Glomerular visceral epithelial cell (primary cell): ENCODE results near the gene KDM2A.

ENCODE experiments used
- DNase-seq: peaks from one replicate; pipeline ENCODE4 v3.0.0-alpha.2; 2016; ENCODE audit errors: extremely low spot score

Gene KDM2A

DNA sequence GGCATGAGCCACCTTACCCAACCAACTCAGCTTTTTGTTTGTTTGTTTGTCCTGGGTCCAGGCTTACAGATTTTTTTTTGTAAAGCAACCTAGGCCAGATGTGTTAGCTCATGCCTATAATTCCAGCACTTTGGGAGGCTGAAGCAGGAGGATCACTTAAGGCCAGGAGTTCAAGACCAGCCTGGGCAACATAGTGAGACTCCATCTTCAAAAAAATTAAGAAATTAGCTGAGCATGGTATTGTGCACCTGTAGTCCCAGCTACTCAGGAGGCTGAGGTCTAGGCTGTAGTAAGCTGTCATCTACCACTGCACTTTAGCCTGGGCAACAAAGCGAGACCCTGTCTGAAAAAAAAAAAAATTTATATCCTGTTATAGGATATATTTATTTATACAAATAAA, 118.5 kb downstream of the KDM2A start:
- DNase-seq: no peak

DNA sequence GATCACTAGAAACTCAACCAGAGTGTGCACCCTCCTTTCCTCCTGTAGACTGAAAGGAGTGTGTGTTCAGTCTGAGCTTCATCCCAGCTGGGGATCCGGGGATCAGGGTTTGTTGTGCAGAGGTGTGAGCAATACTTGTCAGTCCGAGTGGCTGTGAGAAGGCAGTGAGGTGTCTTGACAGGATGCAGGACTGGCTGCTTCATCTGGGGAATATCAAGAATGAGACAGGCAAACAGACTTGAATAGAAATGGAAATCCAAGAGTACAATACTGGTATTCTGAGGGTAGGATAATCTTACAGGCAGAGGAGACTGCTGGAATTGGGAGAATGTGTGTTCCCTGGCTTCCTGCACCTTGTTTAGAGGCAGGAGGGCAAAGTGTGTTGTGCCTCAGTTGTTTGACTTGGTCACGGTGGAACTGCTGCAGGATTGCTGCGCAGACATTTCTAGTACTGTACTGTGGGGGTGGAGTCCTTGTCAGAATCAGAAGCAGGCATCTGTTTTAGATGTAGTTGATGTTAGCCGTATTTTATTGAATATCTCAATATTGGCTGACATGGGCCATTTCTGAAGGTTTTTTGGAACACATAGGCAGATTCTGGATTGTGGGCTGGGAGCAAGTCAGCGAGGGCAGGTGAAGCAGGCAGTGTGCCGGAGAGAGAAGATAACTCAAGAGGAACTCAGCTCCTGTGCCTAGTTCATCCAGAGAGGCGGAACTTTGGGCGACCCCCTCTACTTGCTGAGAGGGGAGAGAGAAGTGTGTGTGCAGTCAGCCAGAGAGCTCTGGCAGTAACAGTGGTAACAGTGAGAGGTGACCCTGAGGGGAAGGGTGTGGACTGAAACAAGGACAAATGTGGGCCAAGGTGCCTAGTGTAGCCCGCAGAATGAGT, 120.1 kb downstream of the KDM2A start:
- peak; percentile 30 for DNase-seq

DNA sequence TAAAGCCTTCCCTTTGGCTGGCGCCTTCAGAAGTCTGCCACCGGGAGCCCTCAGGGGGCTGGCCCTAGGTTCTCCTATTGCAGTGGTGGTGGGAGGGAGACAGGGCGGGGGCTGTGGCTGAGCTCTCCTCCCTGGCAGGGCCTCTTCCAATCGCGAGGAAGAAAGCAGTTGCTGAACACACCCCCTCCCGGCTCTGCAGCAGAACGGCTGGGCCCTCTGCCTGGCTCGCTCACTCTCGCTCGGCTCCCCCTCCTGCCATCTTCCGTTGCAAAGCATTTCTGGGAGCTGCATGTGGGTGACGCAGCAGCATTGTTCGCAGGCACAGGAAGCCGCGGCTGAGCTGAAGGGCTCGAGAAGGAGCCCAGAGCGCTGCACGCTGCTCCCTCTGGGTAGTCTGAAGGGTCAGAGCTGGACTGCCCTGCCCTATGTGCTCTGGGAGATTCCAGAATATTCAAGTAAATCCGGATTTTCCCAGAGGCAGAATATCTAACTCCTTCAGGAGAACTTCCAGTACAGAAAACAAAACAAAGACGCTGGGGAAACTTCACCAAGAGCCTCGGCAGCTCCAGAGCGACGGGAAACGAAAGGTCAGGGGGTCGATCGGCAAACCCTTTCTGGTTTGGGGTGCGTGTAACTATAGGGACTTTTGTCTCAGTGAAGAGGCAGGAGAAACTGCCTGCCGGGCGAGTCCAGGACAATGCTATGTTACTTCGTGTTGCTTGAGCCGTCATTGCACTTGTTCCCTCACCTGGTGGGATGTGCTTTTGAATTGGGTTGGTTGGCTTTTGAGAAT, 120.9 kb downstream of the KDM2A start:
- DNase-seq: peak; percentile 98

DNA sequence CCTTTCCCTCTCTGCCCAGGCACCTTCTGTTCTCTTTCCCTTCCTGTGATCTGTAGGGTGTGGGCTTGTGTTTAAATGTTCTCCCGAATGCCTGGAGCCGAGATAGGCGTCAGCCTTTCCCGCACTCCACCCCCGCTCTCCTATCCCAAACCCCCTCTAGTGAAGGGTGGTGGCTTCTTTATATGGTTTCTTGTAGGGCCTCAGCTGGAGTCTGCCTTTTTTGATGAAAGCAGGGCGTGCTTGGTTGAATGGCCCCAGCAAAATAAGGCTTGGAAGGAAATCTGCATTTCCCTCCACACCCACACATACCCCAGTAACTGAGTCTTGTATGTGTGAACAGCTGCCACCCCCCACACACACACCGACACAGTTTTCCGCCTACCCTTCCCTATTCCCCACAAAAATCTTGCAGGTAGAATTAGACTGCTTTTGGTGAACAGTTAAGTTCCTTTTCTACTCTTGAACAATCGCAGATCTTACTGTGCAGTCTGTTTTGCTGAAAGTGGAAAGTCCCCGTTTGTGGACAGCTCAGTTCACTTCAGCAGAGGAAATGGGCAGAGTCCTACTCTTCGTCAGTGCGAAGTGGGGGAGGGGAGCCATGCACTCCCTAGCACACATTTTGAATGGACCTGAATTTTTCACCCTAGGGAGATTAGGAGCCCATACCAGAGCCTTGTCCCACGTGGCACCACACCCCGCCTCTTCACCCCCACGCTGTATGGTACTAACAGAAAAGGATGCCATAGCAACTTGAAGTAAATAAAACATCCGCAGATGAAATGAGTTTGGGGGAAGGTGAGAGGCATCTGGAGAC, 121.7 kb downstream of the KDM2A start:
- peak; percentile 71 for DNase-seq

DNA sequence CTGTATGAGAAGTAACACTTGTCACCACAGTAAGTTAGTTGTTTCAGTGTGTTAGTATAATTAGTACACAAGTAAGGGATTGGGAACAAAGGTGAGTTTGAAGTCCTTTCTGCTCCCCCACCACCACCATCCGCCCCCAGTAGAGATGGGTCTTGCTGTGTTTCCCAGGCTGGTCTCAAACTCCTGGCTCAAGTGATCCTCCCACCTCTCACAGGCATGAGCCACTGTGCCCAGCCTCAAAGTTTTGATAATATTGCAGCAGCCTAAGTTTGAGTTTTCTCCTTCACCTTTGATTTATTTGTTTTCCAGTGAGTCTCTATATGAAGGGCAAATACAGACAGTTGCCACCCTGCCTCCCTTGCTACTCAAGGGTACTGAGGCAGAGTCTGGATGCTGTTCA, 123.5 kb downstream of the KDM2A start:
- no peak for DNase-seq

DNA sequence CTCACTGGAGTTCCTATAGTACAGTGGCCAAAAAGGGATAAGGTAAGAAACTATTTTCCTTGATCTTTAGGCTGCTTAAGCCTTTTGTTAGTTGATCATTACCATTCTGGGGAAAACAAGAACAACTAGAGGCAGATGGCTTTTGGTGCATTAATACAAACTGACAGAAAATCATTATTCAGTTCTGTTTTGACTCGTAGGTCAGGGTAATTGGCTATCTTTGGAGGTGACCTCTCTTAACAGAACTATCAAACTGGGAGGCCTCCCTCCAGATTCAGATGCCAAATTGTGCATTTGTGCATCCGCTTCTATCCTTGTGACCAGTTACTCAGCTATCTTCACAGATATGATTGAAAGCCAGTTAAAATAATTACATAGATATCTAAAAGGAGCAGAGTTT, 124.0 kb downstream of the KDM2A start:
- DNase-seq: no peak

DNA sequence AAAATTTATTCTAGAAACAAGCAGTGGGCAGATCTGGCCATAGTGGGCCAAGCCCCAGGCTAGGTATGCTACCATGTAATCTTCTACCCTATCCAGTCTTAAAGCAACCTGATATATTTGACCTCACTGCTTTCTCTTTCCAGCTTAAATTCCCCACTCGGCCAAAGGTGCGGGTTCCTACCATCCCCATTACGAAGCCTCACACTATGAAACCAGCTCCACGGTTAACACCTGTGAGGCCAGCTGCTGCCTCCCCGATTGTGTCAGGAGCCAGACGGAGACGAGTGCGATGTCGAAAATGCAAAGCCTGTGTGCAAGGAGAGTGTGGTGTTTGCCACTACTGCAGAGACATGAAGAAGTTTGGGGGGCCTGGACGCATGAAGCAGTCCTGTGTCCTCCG, 126.0 kb downstream of the KDM2A start:
- DNase-seq: no peak

DNA sequence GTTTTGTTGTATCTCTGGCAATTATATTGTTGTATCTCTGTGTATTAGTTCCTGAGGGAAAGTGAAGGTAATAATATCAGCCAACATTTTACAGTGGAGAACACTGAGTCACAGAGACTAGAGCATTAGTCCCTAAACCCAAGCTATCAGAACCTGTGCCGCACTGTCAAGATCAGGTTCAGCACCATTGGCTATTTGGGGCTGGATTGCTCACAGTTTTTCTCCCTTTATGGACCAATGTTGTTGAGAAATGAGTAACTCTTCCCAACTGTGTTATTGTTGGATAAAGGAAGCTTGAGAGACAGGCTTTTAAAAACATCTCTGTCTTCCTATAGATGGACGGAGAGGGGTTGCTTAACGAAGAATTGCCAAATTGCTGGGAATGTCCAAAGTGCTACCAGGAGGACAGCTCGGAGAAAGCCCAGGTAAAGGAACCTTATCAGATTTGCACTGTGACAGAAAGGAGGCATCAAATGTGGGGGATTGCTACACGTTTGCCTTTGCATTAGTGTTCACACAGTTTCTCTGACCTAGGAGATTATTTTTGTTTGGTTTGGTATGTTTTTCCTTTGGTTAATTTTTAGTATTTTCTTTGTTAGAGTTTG, 129.0 kb downstream of the KDM2A start:
- DNase-seq: no peak

DNA sequence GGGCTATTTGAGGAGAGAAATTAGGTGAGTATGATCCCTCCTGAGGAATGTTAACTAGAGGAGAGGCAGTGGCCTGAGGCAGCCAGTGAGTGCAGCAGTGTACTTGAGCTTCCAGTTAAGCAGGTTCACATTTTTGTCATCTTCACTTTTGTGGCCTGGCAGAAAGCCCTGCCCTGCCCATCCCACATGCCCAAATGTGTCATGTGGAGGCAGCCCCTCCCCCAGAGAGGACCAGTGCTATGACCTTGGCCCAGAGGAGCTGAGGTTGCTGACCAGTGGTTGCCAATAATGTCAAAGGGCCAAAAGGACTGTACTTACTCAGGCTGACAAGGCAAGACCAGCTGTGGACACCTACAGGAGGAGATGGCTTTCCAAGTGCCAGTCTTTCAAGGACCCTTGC, 129.6 kb downstream of the KDM2A start:
- peak; percentile 48 for DNase-seq

DNA sequence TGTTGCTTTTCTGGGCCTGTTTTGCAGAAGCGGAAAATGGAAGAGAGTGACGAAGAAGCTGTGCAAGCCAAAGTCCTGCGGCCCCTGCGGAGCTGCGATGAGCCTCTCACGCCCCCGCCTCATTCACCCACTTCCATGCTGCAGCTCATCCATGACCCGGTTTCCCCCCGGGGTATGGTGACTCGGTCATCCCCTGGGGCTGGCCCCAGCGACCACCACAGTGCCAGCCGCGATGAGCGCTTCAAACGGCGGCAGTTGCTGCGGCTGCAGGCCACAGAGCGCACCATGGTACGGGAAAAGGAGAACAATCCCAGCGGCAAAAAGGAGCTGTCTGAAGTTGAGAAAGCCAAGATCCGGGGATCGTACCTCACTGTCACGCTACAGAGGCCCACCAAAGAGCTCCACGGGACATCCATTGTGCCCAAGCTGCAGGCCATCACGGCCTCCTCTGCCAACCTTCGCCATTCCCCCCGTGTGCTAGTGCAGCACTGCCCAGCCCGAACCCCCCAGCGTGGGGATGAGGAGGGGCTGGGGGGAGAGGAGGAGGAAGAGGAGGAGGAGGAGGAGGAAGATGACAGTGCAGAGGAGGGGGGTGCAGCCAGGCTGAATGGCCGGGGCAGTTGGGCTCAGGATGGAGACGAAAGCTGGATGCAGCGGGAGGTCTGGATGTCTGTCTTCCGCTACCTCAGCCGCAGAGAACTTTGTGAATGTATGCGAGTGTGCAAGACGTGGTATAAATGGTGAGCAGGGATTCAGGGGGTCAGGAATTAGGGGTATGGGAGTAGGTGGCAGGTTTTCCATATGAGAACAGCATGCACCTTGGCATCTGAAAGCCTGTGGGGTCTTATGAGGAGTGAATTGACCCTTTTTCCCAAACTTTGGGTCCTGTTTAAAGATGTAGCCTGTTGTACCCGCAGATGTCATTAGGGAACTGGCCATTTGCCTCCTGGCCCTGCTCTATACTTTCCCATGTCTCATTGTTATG, 131.3 kb downstream of the KDM2A start:
- DNase-seq: no peak

DNA sequence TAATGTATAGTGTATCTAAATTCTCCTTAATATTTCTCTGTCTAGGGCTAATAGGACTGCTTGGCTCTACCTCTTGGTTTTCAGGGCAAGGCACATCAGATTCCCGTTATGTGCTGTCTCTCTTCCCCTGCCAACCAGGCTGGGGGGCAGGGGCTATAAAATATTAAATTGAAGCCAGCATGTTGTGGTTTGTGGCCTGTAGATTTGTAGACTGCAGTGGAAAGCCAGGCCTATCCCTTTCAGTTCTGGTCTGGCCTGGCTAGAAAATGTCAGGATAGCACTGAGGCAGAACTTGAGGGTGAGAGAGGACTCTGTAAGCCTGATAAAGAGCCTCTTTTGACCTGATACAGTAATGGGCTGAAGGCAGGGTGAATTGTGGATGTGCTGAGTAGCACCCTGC, 132.8 kb downstream of the KDM2A start:
- peak; percentile 44 for DNase-seq

DNA sequence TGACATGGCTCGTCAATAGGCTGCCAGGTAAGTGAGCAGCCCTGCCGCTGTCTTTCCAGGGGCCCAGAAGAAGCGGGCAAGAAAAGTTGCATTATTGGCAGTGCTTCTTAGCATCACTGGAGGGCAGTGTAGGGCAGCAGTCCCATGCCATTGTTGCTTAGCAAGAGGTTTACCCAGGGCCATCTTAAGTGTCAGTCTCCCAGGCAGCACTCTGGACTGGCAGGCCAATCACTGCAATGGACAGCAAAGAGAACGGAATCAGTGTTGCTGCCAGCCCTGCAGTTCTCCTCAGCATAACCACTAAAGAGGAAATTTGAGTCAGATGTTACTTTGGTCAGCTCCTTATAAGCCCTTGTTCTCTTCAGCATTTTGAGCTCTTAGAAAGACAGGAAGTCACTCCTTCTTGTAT, 133.8 kb downstream of the KDM2A start:
- DNase-seq: peak; percentile 30

DNA sequence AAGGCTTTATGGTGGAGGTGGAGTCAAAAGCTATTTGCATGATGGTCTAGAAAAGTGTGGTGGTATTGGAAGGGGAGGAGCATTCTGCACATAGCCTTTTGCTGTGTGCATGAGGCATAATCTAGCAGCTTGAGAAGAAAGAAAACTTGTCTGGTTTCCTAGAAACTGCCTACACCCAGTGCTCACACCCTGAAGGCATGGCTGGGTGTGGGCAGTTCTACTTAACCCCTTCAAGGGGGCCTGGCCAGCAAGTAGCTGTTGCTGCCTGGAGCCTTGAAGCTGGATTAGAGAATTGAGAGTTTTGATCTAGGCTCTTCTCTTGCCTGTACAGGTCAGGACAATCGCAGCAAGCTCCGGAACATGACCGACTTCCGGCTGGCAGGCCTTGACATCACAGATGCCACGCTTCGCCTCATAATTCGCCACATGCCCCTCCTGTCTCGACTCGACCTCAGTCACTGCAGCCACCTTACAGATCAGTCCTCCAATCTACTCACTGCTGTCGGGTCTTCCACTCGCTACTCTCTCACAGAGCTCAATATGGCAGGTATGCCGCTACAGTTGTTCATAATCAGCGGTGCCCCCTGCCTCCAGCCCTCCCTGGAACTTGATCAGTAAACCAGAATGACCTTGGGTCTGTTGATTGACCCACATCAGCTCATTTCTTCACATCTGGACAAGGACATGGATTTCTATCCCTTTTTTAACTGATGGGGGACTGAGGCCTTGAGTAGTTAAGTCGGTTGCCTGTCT, 135.0 kb downstream of the KDM2A start:
- no peak for DNase-seq

DNA sequence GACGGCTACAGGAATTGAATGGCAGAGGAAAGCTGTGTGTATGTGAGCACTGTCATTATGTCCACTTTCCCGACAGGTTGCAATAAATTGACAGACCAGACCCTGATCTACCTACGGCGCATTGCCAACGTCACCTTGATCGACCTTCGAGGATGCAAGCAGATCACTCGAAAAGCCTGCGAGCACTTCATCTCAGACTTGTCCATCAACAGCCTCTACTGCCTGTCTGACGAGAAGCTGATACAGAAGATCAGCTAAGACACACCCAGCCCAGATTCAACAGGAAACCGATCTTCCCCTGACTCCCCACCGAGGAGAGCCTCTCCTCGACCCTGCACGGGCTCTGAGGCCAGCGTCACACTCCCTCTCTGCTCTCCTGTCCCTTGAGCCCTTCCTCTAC, 135.7 kb downstream of the KDM2A start:
- no peak for DNase-seq

DNA sequence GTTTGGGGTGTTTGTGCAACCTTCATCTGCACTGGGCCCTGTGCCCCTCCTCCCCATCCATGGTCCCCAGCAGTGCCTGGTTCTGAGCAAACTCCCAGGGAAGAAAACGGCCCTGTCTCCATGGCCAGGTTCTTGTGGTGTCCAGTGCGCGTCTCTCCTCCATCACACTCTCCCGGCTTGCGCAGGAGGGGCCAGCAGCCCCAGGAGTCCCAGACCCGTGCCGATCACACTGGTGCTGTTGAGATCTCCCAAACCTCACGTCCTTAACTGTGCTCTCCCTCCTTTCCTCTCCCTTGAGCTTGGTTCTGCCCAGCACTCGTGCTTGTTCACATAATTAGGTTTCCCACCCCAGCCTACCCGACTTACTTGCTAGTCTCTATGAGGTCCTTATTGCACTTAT, 136.3 kb downstream of the KDM2A start:
- DNase-seq: no peak

DNA sequence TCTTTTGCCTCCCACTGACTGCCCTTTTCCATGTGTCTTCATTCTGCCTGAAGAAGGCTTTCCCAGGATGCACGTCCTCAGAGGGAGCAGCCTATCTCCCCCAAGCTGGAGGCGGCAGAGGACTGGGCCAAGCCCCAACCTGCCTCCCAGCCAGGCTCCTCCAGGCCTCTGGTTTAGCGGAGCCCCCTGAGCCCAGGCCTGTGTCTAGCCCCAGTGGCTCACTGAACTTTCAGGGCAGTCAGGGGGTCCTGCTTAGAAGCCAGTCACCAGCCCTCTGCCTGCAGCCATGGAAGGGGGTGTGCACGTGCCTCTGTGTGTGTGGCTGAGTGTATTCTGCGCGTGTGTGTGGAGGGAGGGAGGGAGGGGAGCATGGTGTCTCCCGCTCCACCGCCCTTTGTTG, 136.8 kb downstream of the KDM2A start:
- no peak for DNase-seq

DNA sequence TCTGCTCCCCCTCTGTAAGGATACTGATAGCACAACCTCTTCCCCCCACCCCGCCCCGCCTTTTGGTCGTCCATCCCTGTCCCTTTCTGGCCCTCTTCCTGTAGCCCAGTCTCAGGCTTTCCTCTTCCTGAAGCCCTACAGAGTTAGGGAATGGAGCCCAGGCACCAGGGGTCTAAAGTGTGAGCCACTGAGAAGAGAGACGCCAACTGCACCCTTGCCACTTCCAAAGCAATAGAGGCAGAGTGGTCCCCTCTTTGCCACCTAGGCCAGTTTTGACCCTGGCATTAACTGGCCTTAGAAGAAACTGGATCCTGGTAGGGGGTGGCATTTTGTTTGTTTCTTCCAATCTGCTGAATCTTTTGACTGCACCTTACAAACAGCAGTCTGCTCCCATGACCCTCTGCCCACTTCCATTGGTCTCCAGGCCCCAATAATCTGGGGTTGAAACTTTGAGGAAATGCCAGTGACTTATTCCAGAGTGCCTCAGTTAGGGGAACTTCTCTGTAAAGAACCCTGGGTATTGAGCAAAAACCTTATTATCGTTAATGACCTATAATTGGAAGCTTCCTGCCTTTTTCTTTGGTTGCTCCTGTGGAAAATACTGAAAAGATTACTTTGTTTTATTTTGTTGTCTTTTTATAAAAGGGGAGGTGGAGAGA, 137.5 kb downstream of the KDM2A start:
- DNase-seq: no peak

DNA sequence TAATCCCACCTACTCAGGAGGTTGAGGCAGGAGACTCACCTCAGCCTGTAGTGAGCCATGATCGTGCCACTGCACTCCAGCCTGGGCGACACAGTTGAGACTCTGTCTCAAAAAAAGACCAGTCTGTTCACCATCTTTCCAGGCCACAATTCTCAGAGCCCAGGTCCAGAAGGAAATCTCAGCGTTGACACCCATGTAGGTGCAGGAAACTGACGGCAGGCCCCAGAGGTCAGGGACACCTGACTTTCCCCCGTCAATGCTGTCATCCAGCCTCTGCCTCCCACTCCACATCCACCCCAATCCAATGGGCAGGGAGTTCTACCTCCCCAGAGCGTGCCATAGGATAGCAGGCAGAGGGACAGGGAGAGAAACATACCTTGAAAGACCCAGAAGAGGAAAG, 141.3 kb downstream of the KDM2A start:
- DNase-seq: no peak

DNA sequence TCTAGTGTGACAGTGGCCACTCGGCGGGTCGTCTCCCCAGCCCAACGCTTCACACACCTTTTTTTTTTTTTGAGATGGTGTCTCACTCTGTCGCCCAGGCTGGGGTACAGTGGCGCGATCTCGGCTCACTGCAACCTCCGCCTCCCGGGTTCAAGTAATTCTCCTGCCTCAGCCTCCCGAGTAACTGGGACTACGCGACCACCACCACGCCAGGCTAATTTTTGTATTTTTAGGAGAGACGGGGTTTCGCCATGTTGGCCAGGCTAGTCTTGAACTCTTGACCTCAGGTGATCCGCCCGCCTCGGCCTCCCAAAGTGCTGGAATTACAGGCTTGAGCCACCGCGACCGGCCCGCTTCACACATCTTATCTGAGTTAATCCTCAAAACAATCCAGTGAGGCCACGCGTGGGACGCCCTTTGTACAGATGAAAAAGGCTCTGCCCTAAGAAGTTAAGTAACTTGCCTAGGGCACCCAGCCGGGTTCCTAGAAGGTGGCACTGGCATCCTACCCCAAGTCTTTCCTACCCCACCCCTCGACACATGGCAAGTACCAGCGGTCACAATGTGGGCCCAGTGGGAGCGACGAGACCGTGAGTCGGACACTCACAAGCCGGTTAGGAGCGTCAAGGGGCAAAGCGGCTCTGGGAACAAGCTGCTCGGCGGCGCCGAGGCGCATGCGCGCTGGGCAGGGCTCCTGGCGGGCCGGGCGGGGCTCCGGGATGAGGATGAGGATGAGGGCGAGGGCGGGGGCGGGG, 142.0 kb downstream of the KDM2A start:
- peak; percentile 67 for DNase-seq
